ENCODE results near the gene ARAP1.

The ARAP1 gene

GRCh38 chr11:72741849-72742512 lies 10.2 kb downstream of the ARAP1 start:
- no peak for DNase-seq

DNA sequence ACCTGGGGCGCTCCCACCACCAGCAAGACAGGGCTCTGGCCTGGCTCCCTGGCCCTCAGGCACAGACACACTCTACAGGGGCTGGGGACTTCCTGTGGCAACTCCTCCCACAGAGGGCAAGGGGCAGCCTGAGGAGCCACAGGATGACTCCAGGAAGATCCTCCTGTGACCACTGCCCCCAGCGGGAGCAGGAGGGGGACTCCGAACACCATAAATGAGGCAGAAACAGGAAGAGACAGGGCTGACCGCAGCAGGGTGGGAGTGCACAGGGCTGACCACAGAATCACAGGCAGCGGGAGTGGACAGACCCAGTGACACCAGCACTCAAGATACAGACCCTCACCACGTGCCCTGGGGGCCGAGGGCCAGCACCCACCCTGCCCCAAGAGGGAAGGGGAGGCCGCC lies 10.8 kb downstream of the ARAP1 start:
- DNase-seq: no peak

GRCh38 chr11:72740562-72741428 lies 11.4 kb downstream of the ARAP1 start:
- peak in 1 of 5 donors; percentile 7 for DNase-seq

- no peak for DNase-seq
Measured at GRCh38 chr11:72740060-72740424, 12.2 kb downstream of the ARAP1 start.

- peak in 1 of 5 donors; percentile 5 for DNase-seq
Measured at GRCh38 chr11:72739240-72740059, 12.8 kb downstream of the ARAP1 start.

DNA sequence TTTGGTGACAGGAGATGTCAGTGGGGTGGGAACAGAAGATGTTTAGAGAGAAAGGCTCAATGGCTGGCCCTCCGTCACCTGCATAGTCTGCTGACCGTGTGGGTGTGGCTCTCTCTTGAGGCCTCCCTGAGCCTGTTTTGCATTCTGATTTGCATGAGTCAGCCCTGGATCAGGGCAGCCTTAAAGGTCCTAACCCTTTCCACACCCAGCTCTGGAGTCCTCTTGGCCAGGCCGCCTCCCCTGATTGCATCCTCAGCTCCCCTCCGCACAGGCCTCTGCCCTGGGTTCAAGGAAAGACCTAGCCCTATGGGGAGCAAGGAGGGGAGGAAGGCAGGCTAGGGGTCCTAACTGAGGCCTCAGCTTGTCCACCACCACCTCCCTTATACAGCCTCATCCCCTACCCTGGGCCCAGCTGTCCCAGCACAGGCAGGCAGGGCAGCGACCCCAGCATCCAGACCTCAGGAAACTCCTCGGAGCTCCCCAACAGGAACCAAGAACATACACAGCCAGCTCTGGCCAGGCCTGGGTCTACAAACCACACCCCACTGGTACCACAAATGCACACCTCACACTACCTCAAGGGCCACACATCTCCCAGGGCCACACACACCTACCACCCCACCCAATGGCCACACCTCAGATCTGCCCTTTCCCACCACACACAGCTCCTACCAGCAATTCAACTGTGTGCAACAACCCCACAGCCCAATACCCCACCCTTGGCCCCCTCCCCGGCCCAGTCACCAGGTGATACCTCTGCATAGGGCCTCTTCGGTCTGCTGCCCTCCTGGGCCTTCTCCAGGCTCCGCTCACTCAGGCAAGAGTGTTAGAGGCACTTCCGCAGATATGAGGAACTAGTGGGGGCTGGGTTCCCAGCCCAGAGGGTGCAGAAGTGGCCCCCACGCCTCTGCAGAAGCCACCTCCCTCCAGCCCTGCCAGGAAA lies 13.7 kb downstream of the ARAP1 start:
- DNase-seq: peak in 1 of 5 donors; percentile 5

DNA sequence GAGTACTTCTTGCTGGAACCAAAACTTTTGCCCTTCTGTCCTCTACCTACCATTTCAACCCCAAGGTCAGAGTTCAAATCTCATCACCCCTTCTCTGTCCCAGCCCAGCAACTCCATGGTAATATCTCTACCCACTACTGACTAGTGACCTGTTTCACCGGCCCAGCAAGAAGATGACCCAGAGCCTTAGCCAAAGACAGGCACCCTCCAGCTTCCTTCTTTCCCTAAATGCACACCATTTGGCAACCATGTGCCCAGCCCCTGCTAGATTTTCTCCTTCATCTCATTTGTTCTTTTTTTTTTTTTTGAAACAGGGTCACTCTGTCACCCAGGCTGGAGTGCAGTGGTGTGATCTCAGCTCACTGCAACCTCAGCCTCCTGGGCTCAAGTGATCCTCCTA lies 14.9 kb downstream of the ARAP1 start:
- no peak for DNase-seq

DNA sequence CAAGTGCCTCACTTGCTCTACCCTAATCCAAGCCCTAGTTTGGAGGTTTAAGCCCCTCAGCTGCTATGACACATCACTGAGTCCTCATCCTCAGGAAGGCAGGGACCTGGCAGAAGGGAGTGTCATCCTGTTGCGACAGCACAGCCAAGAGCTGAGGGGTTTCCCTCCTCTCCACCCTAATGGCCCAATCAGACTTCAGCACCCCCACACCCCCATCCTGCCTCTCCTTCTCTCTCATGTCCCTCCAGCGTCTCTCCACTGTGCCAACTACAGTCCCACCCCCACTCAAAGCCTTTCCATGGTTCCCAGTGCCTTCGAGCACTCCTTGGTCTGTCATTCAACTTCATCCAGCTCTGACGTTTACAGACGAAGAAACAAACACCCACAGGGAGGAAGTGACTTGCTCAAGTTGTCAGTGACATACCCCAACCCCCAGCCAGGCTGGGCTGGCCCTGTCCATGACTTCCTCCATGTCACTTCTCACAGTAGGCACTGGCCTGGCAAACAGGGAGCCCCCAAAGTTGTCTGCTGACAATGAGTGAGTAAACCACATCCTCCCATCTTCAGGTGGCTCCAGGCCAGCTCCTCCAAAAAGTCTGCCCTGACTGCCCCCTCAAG lies 15.6 kb downstream of the ARAP1 start:
- DNase-seq: peak in 4 of 5 donors; percentile 28 to 87 (median 42)

GRCh38 chr11:72735495-72736027 lies 16.6 kb downstream of the ARAP1 start:
- DNase-seq: no peak

DNA sequence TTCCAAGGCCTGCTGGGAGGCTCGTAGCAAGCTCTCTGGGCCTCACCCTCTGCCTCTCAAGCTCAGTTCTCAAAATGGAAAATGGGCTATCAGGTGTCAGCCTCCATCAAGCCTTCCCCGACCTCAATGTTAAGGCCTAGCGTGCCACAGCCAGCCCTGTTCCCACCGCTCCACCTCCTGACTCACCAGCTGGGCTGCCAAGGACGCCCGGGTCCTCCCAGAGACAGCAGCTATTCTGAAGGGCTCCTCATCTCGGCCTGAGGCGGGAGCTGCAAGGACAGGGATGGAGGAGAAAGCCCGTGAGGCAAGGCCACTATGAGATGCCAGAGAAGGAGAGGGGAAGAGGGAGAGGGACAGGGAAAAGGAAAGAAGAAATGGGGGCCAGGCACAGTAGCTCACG lies 19.9 kb downstream of the ARAP1 start:
- DNase-seq: no peak

DNA sequence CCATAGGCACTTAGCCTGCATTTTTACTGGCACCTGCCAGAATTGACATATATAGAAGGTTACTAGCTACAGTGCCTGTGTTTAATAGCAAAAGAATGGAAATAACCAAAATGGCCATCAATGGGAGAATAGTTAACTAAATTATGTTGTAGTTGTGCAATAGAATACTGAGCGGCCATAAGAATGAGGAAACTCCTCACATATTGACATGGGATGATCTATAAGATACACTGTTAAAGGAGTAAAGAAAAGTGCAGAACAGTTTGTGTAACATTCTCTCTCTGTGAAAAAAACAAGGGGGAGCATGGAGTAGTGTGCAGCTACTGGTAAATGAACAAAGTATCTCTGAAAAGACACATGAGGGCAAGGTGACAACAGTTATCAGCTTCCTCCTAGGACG lies 21.5 kb downstream of the ARAP1 start:
- DNase-seq: no peak

DNA sequence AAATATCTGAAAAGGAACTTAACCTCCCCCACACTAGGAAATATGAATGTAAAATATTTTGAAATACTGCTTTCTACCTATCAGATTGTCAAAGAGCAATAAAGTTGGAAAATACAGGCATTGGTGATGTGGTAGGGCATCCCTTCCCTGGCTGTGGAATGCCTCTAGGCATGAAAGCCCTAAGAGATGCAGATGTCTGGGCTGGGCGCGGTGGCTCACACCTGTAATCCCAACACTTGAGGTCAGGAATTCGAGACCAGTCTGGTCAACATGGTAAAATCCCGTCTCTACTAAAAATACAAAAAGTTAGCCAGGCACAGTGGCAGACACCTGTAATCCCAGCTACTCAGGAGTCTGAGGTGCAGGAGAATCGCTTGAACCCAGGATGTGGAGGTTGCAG lies 22.0 kb downstream of the ARAP1 start:
- no peak for DNase-seq

GRCh38 chr11:72727521-72727920 lies 24.7 kb downstream of the ARAP1 start:
- DNase-seq: no peak

DNA sequence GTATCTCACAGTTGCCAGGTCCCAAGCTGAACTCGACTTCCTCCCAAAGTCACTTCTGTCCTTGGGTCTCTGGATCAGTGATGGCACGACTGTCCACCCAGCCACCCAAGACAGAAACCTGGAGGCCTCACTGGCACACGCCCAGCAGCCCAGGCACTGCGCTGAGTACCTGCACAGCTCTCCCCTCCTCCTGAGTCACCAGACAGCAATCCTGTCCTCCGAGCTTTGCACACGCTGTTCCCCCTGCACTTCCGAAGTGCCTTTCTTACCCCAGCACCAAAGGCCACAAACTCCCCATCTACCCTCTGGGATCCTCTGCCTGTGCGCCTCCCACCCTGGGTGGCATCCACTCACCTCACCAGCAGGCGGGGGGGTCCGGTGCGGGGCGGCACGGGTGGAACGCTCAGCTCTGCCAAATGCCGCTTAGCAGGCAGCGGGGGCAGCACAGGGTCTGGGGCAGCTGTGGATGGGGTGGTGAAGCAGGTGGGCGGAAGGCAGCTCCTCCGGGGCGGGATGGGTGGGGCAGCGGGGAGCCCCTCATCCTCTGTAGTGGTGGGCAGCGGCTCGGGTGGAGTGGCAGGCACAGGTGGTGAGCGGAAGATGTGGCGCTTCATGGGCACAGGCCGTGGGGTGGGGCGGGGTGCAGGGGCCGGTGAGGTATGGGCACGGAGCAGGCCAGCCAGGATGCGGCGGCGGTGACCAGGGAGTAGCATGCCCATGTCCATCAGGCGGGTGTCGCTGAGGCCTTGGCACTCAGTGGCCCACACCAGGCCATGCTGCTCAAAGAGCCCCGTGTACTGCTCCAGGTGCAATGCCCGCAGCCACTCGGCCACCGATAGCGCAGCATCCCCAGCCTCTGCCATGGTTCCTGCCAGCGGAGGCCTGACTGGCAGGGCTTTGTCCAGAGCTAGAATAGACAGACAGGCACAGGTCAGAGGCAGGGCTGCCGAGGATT lies 25.7 kb downstream of the ARAP1 start:
- DNase-seq: no peak

- DNase-seq: no peak
Measured at GRCh38 chr11:72725724-72726028, 26.5 kb downstream of the ARAP1 start.

- peak; percentile 49 to 82 (median 77) for DNase-seq
Measured at GRCh38 chr11:72724851-72725723, 27.1 kb downstream of the ARAP1 start.

DNA sequence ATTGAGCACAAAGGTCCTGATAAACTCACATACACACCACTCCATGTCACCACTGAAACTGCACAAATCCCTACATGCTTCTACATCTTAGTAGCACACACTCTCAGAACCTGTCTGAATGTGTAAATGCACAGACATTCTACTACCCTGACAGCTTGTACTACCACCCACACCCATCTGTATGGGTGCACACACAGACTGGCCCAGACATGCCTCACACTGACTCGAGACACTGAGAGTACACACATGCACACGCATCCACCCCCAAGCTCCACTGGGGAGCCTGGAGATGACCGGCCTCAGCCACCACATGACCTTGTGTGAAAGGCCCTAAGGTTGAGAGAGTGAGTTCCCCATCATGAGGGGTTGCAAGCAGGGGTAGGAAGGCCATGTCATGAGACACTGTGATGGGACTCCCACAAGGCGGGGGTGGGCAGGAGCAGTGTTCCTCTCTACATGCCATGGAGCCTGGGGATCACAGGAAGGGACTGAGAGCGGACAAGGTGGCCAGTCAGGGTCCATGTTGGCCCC lies 28.1 kb downstream of the ARAP1 start:
- DNase-seq: no peak

DNA sequence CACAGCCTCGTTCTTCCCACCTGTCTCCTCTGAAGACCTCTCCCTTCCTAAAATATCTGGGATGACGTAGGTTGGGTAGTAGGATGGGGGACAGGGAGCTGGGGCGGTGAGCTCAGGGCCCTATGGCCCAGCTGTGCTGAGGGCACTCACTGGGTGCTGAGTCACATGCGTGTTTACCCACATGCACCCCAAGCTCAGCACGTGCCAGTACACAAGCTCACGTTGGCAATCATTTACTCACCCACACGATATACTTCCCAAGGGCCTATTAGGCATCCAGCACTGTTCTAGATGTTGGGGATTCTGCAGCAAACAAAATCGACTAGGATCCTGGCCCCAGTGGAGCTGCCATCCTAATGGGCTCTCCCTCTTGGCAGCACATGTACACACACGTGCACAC lies 28.7 kb downstream of the ARAP1 start:
- no peak for DNase-seq
